Measurements from ENCODE around the gene GSDME. TPM values are rescaled to one million over a fixed set of nuclear protein-coding genes. Genes with fewer than 3 reads are reported as not detected.

The GSDME gene
- total RNA-seq, 3 donors from 2014 or later (not counting 1 experiment from before 2014, with no cell fraction given) = 0.20 to 0.31 TPM; not detected in 1

DNA sequence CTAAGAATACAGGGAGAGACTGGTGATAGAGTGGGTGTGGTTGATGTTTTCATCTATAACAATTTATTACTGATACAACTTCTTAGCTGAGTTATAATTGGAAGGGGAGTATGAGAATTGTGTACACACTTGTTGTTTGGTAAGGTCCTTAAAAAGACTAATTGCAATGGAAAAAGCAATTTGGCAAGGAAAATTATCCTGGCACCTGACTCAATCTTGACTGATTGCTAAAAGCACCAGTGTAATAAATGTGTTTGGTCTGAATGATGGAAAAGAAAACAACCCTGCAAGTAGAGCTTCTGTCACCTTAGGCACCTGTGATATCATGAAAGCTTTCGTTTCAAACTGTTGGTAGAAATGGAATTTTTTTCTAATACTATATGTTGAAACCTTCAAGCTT, 6.7 kb upstream of the GSDME start:
- no CpG with 5 or more reads among the region's 1 CpG for WGBS (ENCODE audit: insufficient coverage)
- ATAC-seq (no peak), DNase-seq (no peak)
- Mint-ChIP-seq H3K27me3 (ENCODE audit: low read depth in 2 of 2) (peaks cover 16 to 57% of the 10 kb centered on the region in 2 donors), H3K36me3 (no peaks in the 10 kb centered on the region), H3K4me1 (no peaks in the 10 kb centered on the region), H3K4me3 (no peak overlapping the region), H3K27ac (no peak overlapping the region), H3K9me3 (no peaks in the 10 kb centered on the region)
- Histone ChIP-seq H3K27me3 (ENCODE audit: control insufficient read depth, insufficient read depth, low read length) (peaks cover 10% of the 10 kb centered on the region), H3K4me1 (ENCODE audit: control insufficient read depth, insufficient read depth, low read length) (no peaks in the 10 kb centered on the region), H3K27ac (ENCODE audit: low read length) (no peak overlapping the region), H3K9me3 (ENCODE audit: control insufficient read depth, insufficient read depth, low read length) (no peaks in the 10 kb centered on the region), H3K36me3 (ENCODE audit: control insufficient read depth, insufficient read depth, low read length) (no peaks in the 10 kb centered on the region), H3K4me3 (ENCODE audit: low read length) (no peak overlapping the region)
- intact Hi-C loops (cut with micrococcal nuclease) = no loop called here
- TF ChIP-seq, protein P1, sequence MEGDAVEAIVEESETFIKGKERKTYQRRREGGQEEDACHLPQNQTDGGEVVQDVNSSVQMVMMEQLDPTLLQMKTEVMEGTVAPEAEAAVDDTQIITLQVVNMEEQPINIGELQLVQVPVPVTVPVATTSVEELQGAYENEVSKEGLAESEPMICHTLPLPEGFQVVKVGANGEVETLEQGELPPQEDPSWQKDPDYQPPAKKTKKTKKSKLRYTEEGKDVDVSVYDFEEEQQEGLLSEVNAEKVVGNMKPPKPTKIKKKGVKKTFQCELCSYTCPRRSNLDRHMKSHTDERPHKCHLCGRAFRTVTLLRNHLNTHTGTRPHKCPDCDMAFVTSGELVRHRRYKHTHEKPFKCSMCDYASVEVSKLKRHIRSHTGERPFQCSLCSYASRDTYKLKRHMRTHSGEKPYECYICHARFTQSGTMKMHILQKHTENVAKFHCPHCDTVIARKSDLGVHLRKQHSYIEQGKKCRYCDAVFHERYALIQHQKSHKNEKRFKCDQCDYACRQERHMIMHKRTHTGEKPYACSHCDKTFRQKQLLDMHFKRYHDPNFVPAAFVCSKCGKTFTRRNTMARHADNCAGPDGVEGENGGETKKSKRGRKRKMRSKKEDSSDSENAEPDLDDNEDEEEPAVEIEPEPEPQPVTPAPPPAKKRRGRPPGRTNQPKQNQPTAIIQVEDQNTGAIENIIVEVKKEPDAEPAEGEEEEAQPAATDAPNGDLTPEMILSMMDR (IDR thresholded peaks at IDR 0.05) = no peak

DNA sequence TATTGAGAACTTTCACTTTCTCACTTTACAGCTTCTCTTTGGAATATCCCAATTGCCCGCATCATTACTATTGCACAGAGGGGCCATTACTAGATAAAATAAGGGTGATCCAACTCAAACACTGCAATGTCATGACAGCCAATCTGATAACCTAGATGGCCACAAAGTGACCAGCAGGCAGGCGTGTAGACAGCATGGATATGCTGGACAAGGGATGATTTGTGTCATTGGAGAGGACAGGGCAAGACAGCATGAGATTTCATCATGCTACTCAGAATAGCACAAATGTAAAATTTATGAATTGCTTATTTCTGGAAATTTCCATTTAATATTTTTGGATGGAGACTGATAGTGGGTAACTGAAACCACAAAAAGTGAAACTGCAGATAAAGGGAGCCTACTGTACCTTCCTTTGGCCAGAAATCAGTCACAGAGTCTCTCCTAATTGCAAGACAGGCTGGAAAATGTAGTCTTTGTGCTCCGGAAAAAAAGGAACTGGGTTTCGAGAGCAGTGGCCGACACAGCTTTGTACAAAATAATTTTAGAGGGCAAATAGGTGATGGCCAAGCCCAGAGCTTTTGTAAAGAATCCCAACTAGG, 6.1 kb upstream of the GSDME start:
- Histone ChIP-seq H3K27me3 (ENCODE audit: control insufficient read depth, insufficient read depth, low read length) (peaks cover 14% of the 10 kb centered on the region), H3K9me3 (ENCODE audit: control insufficient read depth, insufficient read depth, low read length) (no peaks in the 10 kb centered on the region), H3K4me3 (ENCODE audit: low read length) (no peak overlapping the region), H3K4me1 (ENCODE audit: control insufficient read depth, insufficient read depth, low read length) (no peaks in the 10 kb centered on the region), H3K27ac (ENCODE audit: low read length) (no peak overlapping the region), H3K36me3 (ENCODE audit: control insufficient read depth, insufficient read depth, low read length) (no peaks in the 10 kb centered on the region)
- DNase-seq (no peak), ATAC-seq (no peak)
- Mint-ChIP-seq H3K27ac (no peak overlapping the region), H3K9me3 (no peaks in the 10 kb centered on the region), H3K27me3 (ENCODE audit: low read depth in 2 of 2) (peaks cover 22 to 63% of the 10 kb centered on the region in 2 donors), H3K36me3 (no peaks in the 10 kb centered on the region), H3K4me1 (no peaks in the 10 kb centered on the region), H3K4me3 (no peak overlapping the region)
- intact Hi-C loops (cut with micrococcal nuclease) = no loop called here
- WGBS (ENCODE audit: insufficient coverage) = 76% methylated on average over 5 of the region's 5 CpGs
- TF ChIP-seq, protein P1 (IDR thresholded peaks at IDR 0.05) = no peak

DNA sequence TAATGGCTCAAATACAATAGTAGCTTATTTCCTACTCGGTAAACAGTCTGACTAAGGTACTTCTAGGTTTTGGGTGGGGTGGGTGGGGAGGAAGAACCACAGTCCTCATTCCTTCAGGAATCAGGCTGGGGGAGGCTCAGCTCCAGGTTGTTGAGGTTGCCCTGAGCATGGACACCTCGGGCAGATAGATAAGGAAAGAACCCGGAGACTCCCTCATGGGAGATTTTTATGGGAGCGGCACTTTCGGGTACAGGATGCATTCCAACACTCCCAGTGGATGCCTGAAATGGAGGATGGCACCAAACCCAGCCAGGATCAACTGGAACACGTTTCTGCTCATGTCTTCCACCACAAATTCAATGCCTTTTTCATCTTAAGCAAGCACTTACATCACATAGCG, 5.5 kb upstream of the GSDME start:
- H3K4me1 ChIP-seq (ENCODE audit: control insufficient read depth, insufficient read depth, low read length) = peaks cover 2% of the 10 kb centered on the region
- H3K9me3 ChIP-seq (ENCODE audit: control insufficient read depth, insufficient read depth, low read length) = no peaks in the 10 kb centered on the region
- H3K27ac Mint-ChIP-seq = no peak overlapping the region
- H3K9me3 Mint-ChIP-seq = no peaks in the 10 kb centered on the region
- ATAC-seq (no peak), DNase-seq (no peak)
- no peaks in the 10 kb centered on the region for H3K36me3 Mint-ChIP-seq
- H3K36me3 ChIP-seq (ENCODE audit: control insufficient read depth, insufficient read depth, low read length) = no peaks in the 10 kb centered on the region
- 85% methylated on average over 6 of the region's 7 CpGs for WGBS (ENCODE audit: insufficient coverage)
- H3K4me3 ChIP-seq (ENCODE audit: low read length) = no peak overlapping the region
- H3K4me1 Mint-ChIP-seq = peaks cover 0 to 5% of the 10 kb centered on the region in 2 donors
- H3K4me3 Mint-ChIP-seq = no peak overlapping the region
- peaks cover 24 to 70% of the 10 kb centered on the region in 2 donors for H3K27me3 Mint-ChIP-seq (ENCODE audit: low read depth in 2 of 2)
- TF ChIP-seq, protein P1 (IDR thresholded peaks at IDR 0.05) = no peak
- peaks cover 21% of the 10 kb centered on the region for H3K27me3 ChIP-seq (ENCODE audit: control insufficient read depth, insufficient read depth, low read length)
- intact Hi-C loops (cut with micrococcal nuclease) = no loop called here
- H3K27ac ChIP-seq (ENCODE audit: low read length) = no peak overlapping the region

DNA sequence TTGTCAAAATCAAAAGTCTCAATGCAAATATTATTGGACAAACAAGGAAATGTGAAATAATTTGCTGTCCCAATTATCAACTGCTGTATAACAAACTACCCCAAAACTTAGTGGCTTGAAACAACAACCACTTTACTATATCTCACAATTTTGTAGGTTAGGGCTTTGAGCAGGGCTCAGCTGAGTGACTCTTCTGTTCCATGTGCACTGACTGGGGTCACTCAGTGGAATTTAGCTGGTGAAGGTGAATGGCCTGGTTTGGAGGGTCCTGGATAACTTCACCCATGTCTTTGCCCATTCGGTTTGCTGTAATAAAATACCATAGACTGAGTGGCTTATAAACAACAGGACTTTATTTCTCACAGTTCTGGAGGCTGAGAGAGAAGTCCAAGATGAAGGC, 3.7 kb upstream of the GSDME start:
- Histone ChIP-seq H3K27me3 (ENCODE audit: control insufficient read depth, insufficient read depth, low read length) (peaks cover 31% of the 10 kb centered on the region), H3K27ac (ENCODE audit: low read length) (no peak overlapping the region), H3K4me3 (ENCODE audit: low read length) (no peak overlapping the region), H3K4me1 (ENCODE audit: control insufficient read depth, insufficient read depth, low read length) (peaks cover 13% of the 10 kb centered on the region), H3K36me3 (ENCODE audit: control insufficient read depth, insufficient read depth, low read length) (no peaks in the 10 kb centered on the region), H3K9me3 (ENCODE audit: control insufficient read depth, insufficient read depth, low read length) (no peaks in the 10 kb centered on the region)
- Mint-ChIP-seq H3K9me3 (no peaks in the 10 kb centered on the region), H3K4me1 (peaks cover 0 to 18% of the 10 kb centered on the region in 2 donors), H3K4me3 (no peak overlapping the region), H3K27me3 (ENCODE audit: low read depth in 2 of 2) (peaks cover 30 to 80% of the 10 kb centered on the region in 2 donors), H3K27ac (no peak overlapping the region), H3K36me3 (no peaks in the 10 kb centered on the region)
- intact Hi-C loops (cut with micrococcal nuclease) = no loop called here
- DNase-seq (no peak), ATAC-seq (no peak)
- WGBS (ENCODE audit: insufficient coverage) = 40% methylated on average over 1 of the region's 1 CpG
- TF ChIP-seq, protein P1 (IDR thresholded peaks at IDR 0.05) = no peak
